HCT116 (cell line): Measurements from ENCODE around the gene MEGF10. TPM values are rescaled to one million over a fixed set of nuclear protein-coding genes. Genes with fewer than 3 reads are reported as not detected.

Experiments
- ATAC-seq: fragments of 200-7000 bp; cut with Tn5 transposase; 2 replicates; pipeline ENCODE4 v1.9.1; 2020; ENCODE audit warnings: mild to moderate bottlenecking, moderate library complexity
- BruUV-seq: library from RNA; stranded (reverse); fragments of 400-500 nt; replicated peaks from 2 replicates; lab custom pipeline; 2021; lab: Mats Ljungman, UMichigan
- CTCF ChIA-PET: fragments of 300-600 bp; sonication (Branson Sonifier 250); formaldehyde crosslinking; loops from one replicate; lab custom pipeline; 2021; ENCODE audit warnings: antibody characterized with exemption; lab: Charles Lee
- POLR2A ChIA-PET: fragments of 300-600, 350-600 bp; sonication (Branson Sonifier 250); formaldehyde crosslinking; loops from one replicate; lab custom pipeline; 2021; ENCODE audit warnings: antibody characterized with exemption; lab: Charles Lee
- RAD21 ChIA-PET, 2 experiments: fragments of 300-600 bp; sonication (Branson Sonifier 250); formaldehyde crosslinking; loops; one replicate each; lab custom pipeline; 2023; ENCODE audit warnings: low total read pairs in 2 of 2; ENCODE audit not compliant: uncharacterized antibody in 2 of 2, unreplicated experiment in 2 of 2, low non-redundant PET in 1 of 2; lab: Charles Lee
- DNase-seq: peaks from one replicate; pipeline ENCODE4 v3.0.0-alpha.2; 2010; ENCODE audit warnings: low read depth, low spot score
- H2AFZ ChIP-seq: fragments of 200-600 bp; shearing (Covaris generic), sonication (generic); 2 replicates; pipeline ENCODE4 v1.6.1; 2017; ENCODE audit warnings: low read depth, mixed run types, mixed read lengths, antibody characterized with exemption, low read length; ENCODE audit not compliant: poor library complexity, severe bottlenecking
- H3K27ac ChIP-seq: 2 replicates; pipeline ENCODE4 v1.5.1; 2012; ENCODE audit warnings: low read depth, low read length
- H3K27me3 ChIP-seq: fragments of 200-600 bp; sonication (generic); 2 replicates; pipeline ENCODE4 v1.6.1; 2016; ENCODE audit warnings: mixed run types, low read length, mixed read lengths; ENCODE audit not compliant: insufficient read depth
- H3K36me3 ChIP-seq, 2 experiments: fragments of 200-500 bp in 1 of 2; fragments of 200-600 bp in 1 of 2; sonication (Bioruptor generic) in 1 of 2; sonication (generic) in 1 of 2; 2 replicates each; pipeline versions ENCODE4 v1.5.1 to v1.6.1; 2014 to 2016; ENCODE audit warnings: low read length in 2 of 2, inconsistent platforms in 1 of 2, mixed read lengths in 1 of 2, mixed run types in 1 of 2; ENCODE audit not compliant: insufficient read depth in 2 of 2, control insufficient read depth in 1 of 2
- H3K4me1 ChIP-seq, 2 experiments: fragments of 200-600 bp in 1 of 2; sonication (generic) in 1 of 2; 2 replicates each; pipeline versions ENCODE4 v1.5.1 to v1.6.1; 2012 to 2017; ENCODE audit warnings: low read length in 2 of 2, inconsistent platforms in 1 of 2, mild to moderate bottlenecking in 1 of 2, mixed read lengths in 1 of 2, mixed run types in 1 of 2, moderate library complexity in 1 of 2; ENCODE audit not compliant: insufficient read depth in 2 of 2, control insufficient read depth in 1 of 2
- H3K4me2 ChIP-seq: fragments of 200-600 bp; sonication (generic); 2 replicates; pipeline ENCODE4 v1.6.1; 2017; ENCODE audit warnings: mixed run types, low read length, mixed read lengths
- H3K4me3 ChIP-seq, 2 experiments: fragments of 200-600 bp in 1 of 2; sonication (generic) in 1 of 2; replicated peaks in 1 of 2; 2 replicates each; pipeline ENCODE4 v1.5.1; 2011 to 2016; ENCODE audit warnings: low read length in 2 of 2, control low read depth in 1 of 2, low read depth in 1 of 2, mild to moderate bottlenecking in 1 of 2, mixed read lengths in 1 of 2, mixed run types in 1 of 2
- H3K79me2 ChIP-seq: fragments of 200-600 bp; sonication (generic); 2 replicates; pipeline ENCODE4 v1.6.1; 2017; ENCODE audit warnings: mild to moderate bottlenecking, mixed run types, low read length, moderate library complexity, mixed read lengths; ENCODE audit not compliant: insufficient read depth
- H3K9ac ChIP-seq: fragments of 200-600 bp; sonication (generic); 2 replicates; pipeline ENCODE4 v1.6.1; 2016; ENCODE audit warnings: low read length, mixed read lengths
- H3K9me2 ChIP-seq: fragments of 200-600 bp; sonication (generic), shearing (Covaris generic); 2 replicates; pipeline ENCODE4 v1.6.1; 2017; ENCODE audit warnings: mixed run types, mild to moderate bottlenecking, moderate library complexity; ENCODE audit not compliant: insufficient read depth
- H3K9me3 ChIP-seq, 2 experiments: fragments of 200-500 bp in 1 of 2; fragments of 200-600 bp in 1 of 2; sonication (Bioruptor generic) in 1 of 2; sonication (generic) in 1 of 2; 2 replicates each; pipeline ENCODE4 v1.6.1; 2014 to 2017; ENCODE audit warnings: low read length in 2 of 2, mixed read lengths in 2 of 2, inconsistent platforms in 1 of 2, low read depth in 1 of 2, mild to moderate bottlenecking in 1 of 2, mixed run types in 1 of 2, moderate library complexity in 1 of 2; ENCODE audit not compliant: control insufficient read depth in 1 of 2, insufficient read depth in 1 of 2
- H4K20me1 ChIP-seq: fragments of 200-600 bp; sonication (generic), shearing (Covaris generic); 2 replicates; pipeline ENCODE4 v1.6.1; 2017; ENCODE audit warnings: mixed run types, mild to moderate bottlenecking, moderate library complexity; ENCODE audit not compliant: insufficient read depth
- ATF3 ChIP-seq: IDR thresholded peaks from 2 replicates; pipeline ENCODE4 v1.6.1; 2012
- CEBPB ChIP-seq: IDR thresholded peaks from 2 replicates; pipeline ENCODE4 v1.6.1; 2012; ENCODE audit warnings: low read depth
- ELF1 ChIP-seq: IDR thresholded peaks from 2 replicates; pipeline ENCODE4 v1.6.1; 2012; ENCODE audit warnings: low read depth, borderline replicate concordance
- FOSL1 ChIP-seq: IDR thresholded peaks from 2 replicates; pipeline ENCODE4 v1.6.1; 2012; ENCODE audit warnings: low read depth
- MAX ChIP-seq: IDR thresholded peaks from 2 replicates; pipeline ENCODE4 v1.6.1; 2012
- POLR2A ChIP-seq: IDR thresholded peaks from 2 replicates; pipeline ENCODE4 v1.7.0; 2011; ENCODE audit warnings: borderline replicate concordance; ENCODE audit not compliant: insufficient read depth, insufficient read length; ENCODE audit errors: extremely low read depth
- POLR2AphosphoS5 ChIP-seq: IDR thresholded peaks from 2 replicates; pipeline ENCODE4 v1.6.1; 2011; ENCODE audit warnings: mild to moderate bottlenecking, low read depth, low read length, moderate library complexity
- REST ChIP-seq: IDR thresholded peaks from 2 replicates; pipeline ENCODE4 v1.6.1; 2012; ENCODE audit warnings: low read depth
- SIN3A ChIP-seq: IDR thresholded peaks from 2 replicates; pipeline ENCODE4 v1.6.1; 2012; ENCODE audit warnings: low read depth
- SP1 ChIP-seq: IDR thresholded peaks from 2 replicates; pipeline ENCODE4 v1.6.1; 2012; ENCODE audit warnings: low read depth
- SRF ChIP-seq: IDR thresholded peaks from 2 replicates; pipeline ENCODE4 v1.6.1; 2012; ENCODE audit warnings: low read depth
- TCF7L2 ChIP-seq: IDR thresholded peaks from 2 replicates; pipeline ENCODE4 v1.7.0; 2011; ENCODE audit warnings: borderline replicate concordance, inconsistent platforms; ENCODE audit not compliant: insufficient read depth, insufficient read length; ENCODE audit errors: extremely low read depth
- ZFX ChIP-seq: fragments of 450-650 bp; IDR thresholded peaks from 2 replicates; pipeline ENCODE4 v1.6.1; 2017
- ZNF274 ChIP-seq: fragments of 200-500 bp; sonication (Bioruptor generic); IDR thresholded peaks from 2 replicates; pipeline ENCODE4 v1.6.1; 2014; ENCODE audit warnings: mild to moderate bottlenecking, low read depth, low read length, inconsistent platforms
- intact Hi-C: fragments of 100-400 bp; cut with micrococcal nuclease; formaldehyde crosslinking; loops from 2 replicates; pipeline ENCODE4 v1.10.0; 2022
- total RNA-seq: library from RNA; stranded (reverse); gene quantifications from one replicate; pipeline ENCODE4 v1.2.1, GENCODE V29; 2021; ENCODE audit not compliant: unreplicated experiment

MEGF10 gene
- total RNA-seq, 1 experiment from 2014 or later = 0.02 TPM

GRCh38 chr5:127355337-127355736, 64.7 kb downstream of the MEGF10 start:
- DNase-seq (no peak), ATAC-seq (no peak)
- Histone ChIP-seq H3K79me2 (no peaks in the 10 kb centered on the region), H4K20me1 (no peaks in the 10 kb centered on the region), H3K27ac (no peak overlapping the region), H3K9ac (no peak overlapping the region), H3K9me3 (no peaks in the 10 kb centered on the region), H3K27me3 (no peaks in the 10 kb centered on the region), H3K4me3 (no peak overlapping the region), H3K4me2 (no peak overlapping the region), H2AFZ (no peak overlapping the region), H3K9me2 (no peaks in the 10 kb centered on the region), H3K4me1 (no peaks in the 10 kb centered on the region), H3K36me3 (no peaks in the 10 kb centered on the region)
- TF ChIP-seq POLR2AphosphoS5 = no peak
- TF ChIP-seq ZFX = no peak
- TF ChIP-seq ELF1 = no peak
- TF ChIP-seq SP1 = no peak
- TF ChIP-seq TCF7L2 = no peak
- TF ChIP-seq POLR2A = no peak
- TF ChIP-seq FOSL1 = no peak
- no peak for TF ChIP-seq MAX
- TF ChIP-seq ZNF274 = no peak
- TF ChIP-seq ATF3 = no peak
- TF ChIP-seq SRF = no peak
- no peak for TF ChIP-seq SIN3A
- TF ChIP-seq CEBPB = no peak
- ChIA-PET POLR2A (no interaction called here), CTCF (no interaction called here), RAD21 (no interaction called here)
- BruUV-seq = no TSS peak
- intact Hi-C loops = no loop called here

GRCh38 chr5:127358284-127358683, 67.7 kb downstream of the MEGF10 start:
- intact Hi-C loops = no loop called here
- Histone ChIP-seq H3K27ac (no peak overlapping the region), H3K9me2 (no peaks in the 10 kb centered on the region), H3K4me1 (no peaks in the 10 kb centered on the region), H3K9ac (no peak overlapping the region), H3K27me3 (no peaks in the 10 kb centered on the region), H2AFZ (no peak overlapping the region), H3K4me3 (no peak overlapping the region), H3K4me2 (no peak overlapping the region), H4K20me1 (no peaks in the 10 kb centered on the region), H3K79me2 (no peaks in the 10 kb centered on the region), H3K9me3 (no peaks in the 10 kb centered on the region), H3K36me3 (no peaks in the 10 kb centered on the region)
- RAD21 ChIA-PET = no interaction called here
- no TSS peak for BruUV-seq
- CTCF ChIA-PET = no interaction called here
- DNase-seq (no peak), ATAC-seq (no peak)
- POLR2A ChIA-PET = no interaction called here
- TF ChIP-seq REST = no peak
